Chondrocyte (in vitro differentiated cells): Measurements from ENCODE around the gene SNX25. TPM values are rescaled to one million over a fixed set of nuclear protein-coding genes. Genes with fewer than 3 reads are reported as not detected.

Source experiments
- DNase-seq: peaks from one replicate; pipeline ENCODE4 v3.0.0; 2021; ENCODE audit warnings: mixed read lengths, low spot score
- H3K27ac Mint-ChIP-seq: one replicate; pipeline ENCODE4 v1.8.0; 2021; ENCODE audit warnings: mild to moderate bottlenecking, moderate library complexity, mixed read lengths; ENCODE audit not compliant: unreplicated experiment
- H3K27me3 Mint-ChIP-seq: 2 replicates; pipeline ENCODE4 v1.8.0; 2021; ENCODE audit warnings: low read depth, mixed read lengths
- H3K36me3 Mint-ChIP-seq: 2 replicates; pipeline ENCODE4 v1.8.0; 2021; ENCODE audit warnings: low read depth, mixed read lengths
- H3K4me1 Mint-ChIP-seq: 2 replicates; pipeline ENCODE4 v1.8.0; 2021; ENCODE audit warnings: low read depth, mild to moderate bottlenecking, mixed read lengths
- H3K4me3 Mint-ChIP-seq: one replicate; pipeline ENCODE4 v1.8.0; 2021; ENCODE audit warnings: mild to moderate bottlenecking, moderate library complexity, mixed read lengths; ENCODE audit not compliant: unreplicated experiment
- H3K9me3 Mint-ChIP-seq: 2 replicates; pipeline ENCODE4 v1.8.0; 2021; ENCODE audit warnings: low read depth, mixed read lengths
- total RNA-seq: library from RNA; stranded (reverse); gene quantifications from 3 replicates; pipeline ENCODE4 v1.2.1, GENCODE V29; 2021
- TF ChIP-seq, protein P1 (sequence below): fragments of 200-600 bp; sonication (generic); IDR thresholded peaks from 2 replicates; pipeline ENCODE4 v1.5.0; 2021; ENCODE audit warnings: antibody characterized with exemption, mild to moderate bottlenecking, moderate library complexity

The SNX25 gene
- total RNA-seq, 1 donor from 2014 or later: 53.6 TPM

DNA sequence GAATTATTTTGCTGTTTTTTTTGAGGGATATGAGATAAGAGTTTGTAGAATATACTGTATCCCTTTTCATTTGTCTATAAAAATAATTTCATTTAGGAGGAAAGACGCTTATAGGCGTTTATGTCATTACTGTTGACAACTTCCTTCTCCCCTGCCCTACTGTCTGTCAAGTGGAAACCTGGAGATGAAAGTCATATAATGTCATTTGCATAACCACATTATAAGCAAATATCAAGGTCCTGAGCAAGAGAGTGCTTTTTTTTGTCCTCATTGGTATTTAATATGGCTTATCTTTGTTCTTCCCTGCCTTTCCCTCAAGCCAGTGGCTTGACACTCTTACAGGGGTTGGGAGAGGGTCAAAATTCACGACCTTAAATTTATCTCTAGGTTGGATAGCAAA is 130.5 kb downstream of the SNX25 start:
- H3K4me3 Mint-ChIP-seq: no peak overlapping the region
- no peak overlapping the region for H3K27ac Mint-ChIP-seq
- TF ChIP-seq, protein P1, sequence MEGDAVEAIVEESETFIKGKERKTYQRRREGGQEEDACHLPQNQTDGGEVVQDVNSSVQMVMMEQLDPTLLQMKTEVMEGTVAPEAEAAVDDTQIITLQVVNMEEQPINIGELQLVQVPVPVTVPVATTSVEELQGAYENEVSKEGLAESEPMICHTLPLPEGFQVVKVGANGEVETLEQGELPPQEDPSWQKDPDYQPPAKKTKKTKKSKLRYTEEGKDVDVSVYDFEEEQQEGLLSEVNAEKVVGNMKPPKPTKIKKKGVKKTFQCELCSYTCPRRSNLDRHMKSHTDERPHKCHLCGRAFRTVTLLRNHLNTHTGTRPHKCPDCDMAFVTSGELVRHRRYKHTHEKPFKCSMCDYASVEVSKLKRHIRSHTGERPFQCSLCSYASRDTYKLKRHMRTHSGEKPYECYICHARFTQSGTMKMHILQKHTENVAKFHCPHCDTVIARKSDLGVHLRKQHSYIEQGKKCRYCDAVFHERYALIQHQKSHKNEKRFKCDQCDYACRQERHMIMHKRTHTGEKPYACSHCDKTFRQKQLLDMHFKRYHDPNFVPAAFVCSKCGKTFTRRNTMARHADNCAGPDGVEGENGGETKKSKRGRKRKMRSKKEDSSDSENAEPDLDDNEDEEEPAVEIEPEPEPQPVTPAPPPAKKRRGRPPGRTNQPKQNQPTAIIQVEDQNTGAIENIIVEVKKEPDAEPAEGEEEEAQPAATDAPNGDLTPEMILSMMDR: no peak
- H3K9me3 Mint-ChIP-seq: peaks cover 13% of the 10 kb centered on the region
- H3K36me3 Mint-ChIP-seq: peaks cover 37% of the 10 kb centered on the region
- H3K27me3 Mint-ChIP-seq: no peaks in the 10 kb centered on the region
- H3K4me1 Mint-ChIP-seq: peaks cover 67% of the 10 kb centered on the region
- DNase-seq: no peak

DNA sequence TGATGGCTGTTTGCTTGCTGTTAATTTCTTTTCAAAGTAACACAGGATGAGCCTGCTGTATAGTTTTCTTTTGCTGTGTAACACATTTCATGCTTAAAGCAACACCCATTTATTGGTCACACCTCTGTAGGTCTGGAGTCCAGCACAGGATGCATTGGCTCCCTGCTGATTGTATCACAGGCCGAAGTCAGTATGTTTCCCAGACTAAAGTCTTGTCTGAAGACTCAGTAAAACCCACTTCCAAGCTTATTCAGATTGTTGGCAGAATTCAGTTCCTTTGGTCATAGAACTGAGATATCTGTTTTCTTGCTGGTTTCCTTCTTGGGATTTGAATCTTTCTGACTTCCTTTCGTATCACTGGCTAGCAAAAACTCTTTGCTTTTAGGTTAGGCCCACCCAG is 132.0 kb downstream of the SNX25 start:
- Mint-ChIP-seq H3K27me3 (no peaks in the 10 kb centered on the region), H3K9me3 (peaks cover 13% of the 10 kb centered on the region), H3K36me3 (peaks cover 35% of the 10 kb centered on the region), H3K4me1 (peaks cover 69% of the 10 kb centered on the region), H3K27ac (no peak overlapping the region), H3K4me3 (no peak overlapping the region)
- no peak for DNase-seq
- TF ChIP-seq, protein P1: no peak

DNA sequence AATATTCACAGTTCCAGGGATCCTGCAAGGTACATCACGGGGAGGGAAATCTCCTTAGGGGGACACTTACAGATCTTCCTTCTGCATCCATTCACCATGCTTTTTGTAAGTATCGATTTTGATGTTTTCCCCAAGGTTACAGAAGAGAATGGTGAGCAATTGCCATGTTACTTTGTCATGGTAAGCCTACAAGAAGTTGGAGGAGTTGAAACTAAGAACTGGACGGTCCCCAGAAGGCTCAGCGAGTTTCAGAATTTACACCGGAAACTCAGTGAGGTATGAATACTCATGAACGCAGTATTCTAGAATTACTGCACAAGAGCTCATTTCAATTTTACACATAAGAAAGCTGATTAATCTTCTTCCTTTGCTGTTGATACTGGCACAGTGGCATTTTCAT is 132.4 kb downstream of the SNX25 start:
- H3K4me3 Mint-ChIP-seq: no peak overlapping the region
- H3K9me3 Mint-ChIP-seq: peaks cover 13% of the 10 kb centered on the region
- peaks cover 69% of the 10 kb centered on the region for H3K4me1 Mint-ChIP-seq
- H3K27me3 Mint-ChIP-seq: no peaks in the 10 kb centered on the region
- peaks cover 32% of the 10 kb centered on the region for H3K36me3 Mint-ChIP-seq
- no peak for DNase-seq
- no peak overlapping the region for H3K27ac Mint-ChIP-seq
- TF ChIP-seq, protein P1: no peak

DNA sequence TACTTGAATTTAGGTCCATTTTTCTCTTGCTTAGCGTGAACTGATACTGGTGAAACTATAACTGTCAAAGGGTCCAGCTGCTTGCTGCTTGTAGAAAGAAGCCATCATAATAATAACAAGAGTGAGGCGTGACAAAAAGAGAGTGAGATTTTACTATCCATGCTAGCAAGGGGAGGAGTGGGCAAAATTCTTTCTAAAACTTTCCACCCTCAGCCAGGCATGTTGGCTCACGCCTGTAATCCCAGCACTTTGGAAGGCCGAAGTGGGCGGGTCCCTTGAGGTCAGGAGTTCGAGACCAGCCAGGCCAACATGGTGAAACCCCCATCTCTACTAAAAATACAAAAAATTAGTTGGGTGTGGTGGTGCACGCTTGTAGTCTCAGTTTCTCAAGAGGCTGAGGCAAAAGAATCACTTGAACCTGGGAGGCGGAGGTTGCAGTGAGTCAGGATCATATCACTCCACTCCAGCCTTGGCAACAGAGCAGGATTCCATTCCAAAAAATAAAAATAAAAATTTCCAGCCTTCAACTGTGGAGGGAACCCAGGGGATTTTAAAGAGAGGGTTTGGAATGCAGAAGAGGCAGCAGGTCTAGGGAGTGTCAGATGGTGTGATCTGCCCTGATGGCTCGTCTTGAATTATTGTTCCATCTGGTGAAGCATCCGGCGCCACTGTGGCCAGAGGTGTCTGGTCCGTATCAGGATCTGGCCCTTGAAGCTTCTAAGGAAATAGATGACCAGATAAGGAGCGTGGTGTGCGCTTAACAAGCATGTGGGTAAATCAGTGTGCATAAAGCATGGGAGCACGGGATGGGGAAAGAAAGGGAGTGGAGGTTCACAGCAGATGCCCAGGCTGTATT is 134.6 kb downstream of the SNX25 start:
- H3K9me3 Mint-ChIP-seq: peaks cover 8% of the 10 kb centered on the region
- DNase-seq: no peak
- TF ChIP-seq, protein P1: no peak
- H3K27ac Mint-ChIP-seq: peak overlapping the region; percentile 89
- peak overlapping the region; percentile 11 for H3K4me3 Mint-ChIP-seq
- peaks cover 24% of the 10 kb centered on the region for H3K36me3 Mint-ChIP-seq
- peaks cover 80% of the 10 kb centered on the region for H3K4me1 Mint-ChIP-seq
- H3K27me3 Mint-ChIP-seq: no peaks in the 10 kb centered on the region

DNA sequence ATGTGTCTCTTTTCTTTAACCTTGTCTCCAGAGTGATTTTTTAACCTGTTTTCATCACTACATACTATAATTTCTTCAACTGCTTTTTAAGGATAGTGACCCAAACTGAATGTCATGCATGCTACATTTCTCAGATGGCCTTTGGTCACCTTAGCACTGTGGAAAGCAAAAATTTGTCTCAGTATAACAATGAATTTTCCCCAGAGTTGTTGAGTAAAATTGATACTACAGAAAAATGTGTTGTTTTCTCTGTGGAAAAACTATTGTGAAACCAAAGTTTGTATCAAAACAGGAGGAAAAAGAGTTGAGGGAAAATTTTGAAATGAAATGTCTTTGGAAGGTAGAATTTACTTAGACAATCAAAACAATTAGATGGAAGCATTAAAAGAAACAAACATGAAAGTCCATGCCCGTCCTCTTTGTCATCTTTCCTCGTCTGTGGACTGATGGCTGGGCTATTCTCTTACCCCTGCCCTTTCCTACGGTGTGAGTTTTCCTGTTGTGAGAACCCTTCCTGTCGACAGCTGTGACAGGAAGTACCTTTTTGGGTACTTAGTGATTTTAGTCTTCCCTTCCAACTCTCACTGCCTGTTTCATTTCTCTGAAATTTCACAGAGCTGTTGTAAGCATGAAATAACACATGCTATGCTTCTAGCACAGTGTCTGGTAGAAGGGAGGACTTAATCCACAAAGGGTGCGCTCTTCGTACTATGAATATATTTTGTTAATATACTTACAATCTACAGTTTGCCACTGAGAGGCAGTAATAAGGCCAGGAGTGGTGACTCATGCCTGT is 135.5 kb downstream of the SNX25 start:
- Mint-ChIP-seq H3K36me3 (peaks cover 27% of the 10 kb centered on the region), H3K4me1 (peaks cover 73% of the 10 kb centered on the region), H3K9me3 (peaks cover 5% of the 10 kb centered on the region), H3K27ac (peak overlapping the region; percentile 89), H3K4me3 (no peak overlapping the region), H3K27me3 (no peaks in the 10 kb centered on the region)
- TF ChIP-seq, protein P1: peak; percentile 32
- no peak for DNase-seq
